Stimulated activated CD8-positive, alpha-beta memory T cell treated with anti-CD3 and anti-CD28 coated beads, Interleukin-4, amount 100 ng/mL, for 1 hour (primary cell): ENCODE results near the gene LMAN2L.

Experiments used
- DNase-seq, 2 donors: peaks; one replicate each; pipeline ENCODE4 v3.0.0-alpha.2; 2020; ENCODE audit warnings: low read depth in 2 of 2, low spot score in 1 of 2

The LMAN2L gene

GRCh38 chr2:96760036-96760985 is 20.4 kb upstream of the LMAN2L start, which contains the start of gene CNNM4:
Gene CNNM4, plus strand, starts transcription at chr2:96760902. Its CDS starts 98 bp downstream, at chr2:96761000.
- peak; percentile 80 to 83 for DNase-seq

DNA sequence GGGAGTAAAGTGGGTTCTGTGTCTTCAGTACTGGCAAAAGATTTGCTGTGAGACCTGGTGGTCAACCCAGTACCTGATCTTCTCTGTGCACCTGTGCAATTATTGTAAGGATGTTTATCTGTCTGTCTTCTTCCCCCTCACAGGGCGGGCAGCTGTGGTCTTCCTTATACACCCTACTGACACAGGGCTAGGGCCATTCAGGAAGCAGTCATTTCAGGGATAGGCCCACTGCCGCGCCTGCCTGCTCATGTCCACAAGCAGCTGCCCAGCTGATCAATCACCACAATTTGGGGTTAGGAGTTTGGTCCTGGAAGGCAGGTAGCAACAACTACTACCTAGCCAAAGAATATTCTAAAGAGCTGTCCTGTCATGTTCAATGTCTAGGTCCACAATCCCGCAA is 19.7 kb upstream of the LMAN2L start:
- DNase-seq = no peak

- no peak for DNase-seq
Measured at GRCh38 chr2:96758987-96759386, 19.1 kb upstream of the LMAN2L start.

- no peak for DNase-seq
Measured at GRCh38 chr2:96757477-96757860, 17.6 kb upstream of the LMAN2L start.

DNA sequence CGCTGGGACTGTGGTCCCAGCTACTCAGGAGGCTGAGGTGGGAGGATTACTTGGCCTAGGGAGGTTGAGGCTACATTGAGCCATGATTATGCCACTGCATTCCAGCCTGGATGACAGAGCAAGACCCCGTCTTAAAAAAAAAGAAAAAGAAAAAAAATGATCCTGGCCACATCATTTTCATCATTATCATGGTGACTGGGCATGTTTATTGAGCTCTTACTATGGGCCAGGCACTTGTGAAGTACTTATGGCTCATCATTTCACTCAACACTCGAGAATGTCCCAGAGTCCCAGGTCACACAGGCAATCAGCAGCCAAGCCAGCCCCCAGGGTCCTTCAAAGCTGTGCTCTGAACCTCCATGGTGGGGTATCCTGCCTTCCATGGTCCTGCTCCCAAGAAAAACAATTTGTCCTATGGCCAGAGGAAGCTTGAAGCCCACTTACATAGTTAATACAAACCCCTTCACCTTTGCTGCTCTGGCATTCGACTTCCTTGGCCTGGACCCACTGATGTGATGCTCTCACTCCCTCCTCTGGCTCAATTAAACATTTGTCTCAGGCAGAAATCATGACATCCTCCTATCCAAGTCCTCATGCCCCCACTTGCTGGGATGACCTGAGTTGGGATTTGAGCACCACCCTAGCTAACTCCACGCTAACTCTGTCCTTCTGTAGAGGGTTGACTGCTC is 17.1 kb upstream of the LMAN2L start:
- no peak for DNase-seq

DNA sequence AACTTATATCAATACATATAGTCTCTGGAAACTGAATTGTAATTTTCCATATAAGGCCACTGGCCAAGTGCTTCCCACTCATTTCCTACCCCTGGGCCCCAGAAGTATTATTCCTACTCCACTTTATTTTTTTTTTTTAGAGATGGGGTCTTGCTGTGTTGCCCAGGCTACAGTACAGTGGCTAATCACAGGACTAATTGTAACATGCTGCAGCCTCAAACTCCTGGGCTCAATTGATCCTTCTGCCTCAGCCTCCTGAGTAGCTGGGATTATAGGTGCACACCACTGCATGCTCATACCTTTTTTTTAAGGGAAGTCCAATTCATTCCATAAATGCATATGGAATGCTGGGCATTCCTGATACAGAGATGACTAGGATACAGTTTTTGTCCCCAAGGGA is 14.5 kb upstream of the LMAN2L start:
- no peak for DNase-seq

DNA sequence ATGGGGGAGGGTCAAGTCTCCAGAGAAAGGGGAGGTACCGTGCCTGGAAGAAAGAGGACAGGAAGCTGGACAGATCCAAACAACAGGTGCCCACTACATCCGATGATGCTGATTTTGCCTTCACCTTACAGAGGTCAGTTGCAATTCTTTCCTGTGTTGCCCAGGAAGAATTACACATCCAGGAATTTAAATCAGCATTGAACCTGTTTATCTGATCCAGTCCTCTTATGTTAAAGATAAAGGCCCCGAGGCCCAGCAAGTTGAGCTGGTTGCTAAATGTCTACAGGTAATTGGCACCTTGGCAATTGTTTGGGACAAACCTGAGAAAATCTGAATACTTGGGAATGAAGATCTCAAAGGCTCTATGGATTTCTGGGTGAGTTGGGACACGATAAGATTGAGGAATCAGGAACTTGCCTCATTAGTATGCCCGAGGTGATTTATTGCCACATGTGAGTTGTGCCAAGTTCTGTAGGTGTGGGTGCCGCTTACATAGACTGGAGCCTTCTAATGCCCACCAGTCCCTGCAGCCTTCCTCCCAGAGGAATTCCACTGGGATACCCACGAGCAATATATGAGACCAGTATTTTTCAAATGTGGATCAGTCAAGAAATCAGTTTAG is 13.9 kb upstream of the LMAN2L start:
- no peak for DNase-seq

DNA sequence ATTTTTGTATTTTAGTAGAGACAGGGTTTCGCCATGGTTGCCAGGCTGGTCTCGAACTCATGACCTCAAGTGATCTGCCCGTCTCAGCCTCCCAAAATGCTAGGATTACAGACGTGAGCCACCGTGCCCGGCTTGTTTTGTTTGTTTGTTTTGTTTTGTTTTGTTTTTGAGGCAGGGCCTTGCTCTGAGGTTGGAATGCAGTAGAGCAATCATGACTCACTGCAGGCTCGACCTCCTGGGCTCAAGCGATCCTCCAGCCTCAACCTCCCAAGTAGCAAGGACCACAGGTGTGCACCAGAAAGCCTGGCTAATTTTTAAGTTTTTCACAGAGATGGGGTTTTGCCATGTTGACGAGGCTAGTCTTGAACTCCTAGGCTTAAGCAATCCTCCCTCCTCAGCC is 11.9 kb upstream of the LMAN2L start:
- no peak for DNase-seq

GRCh38 chr2:96747061-96747617 is 7.3 kb upstream of the LMAN2L start:
- DNase-seq = no peak

GRCh38 chr2:96739076-96739632 is 710 bp downstream of the LMAN2L start:
- DNase-seq = no peak

DNA sequence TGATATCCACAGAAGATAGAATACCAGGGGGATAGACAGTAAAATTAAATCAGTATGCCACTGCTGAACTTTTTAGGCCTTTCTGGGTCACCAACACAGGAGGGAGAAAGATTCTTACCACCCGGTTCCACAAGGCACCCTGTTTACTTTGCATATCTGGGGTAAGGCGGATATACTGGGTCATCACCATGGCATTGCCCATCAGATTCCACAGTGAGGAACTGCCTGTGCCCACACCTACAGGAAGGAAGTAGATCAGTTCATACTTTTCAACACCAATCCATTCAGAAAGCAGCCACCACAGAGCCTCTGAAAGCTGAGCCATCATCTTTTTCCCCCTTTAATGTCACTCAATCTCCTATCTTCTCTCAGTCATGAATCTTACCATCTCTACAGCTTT is 2.0 kb downstream of the LMAN2L start:
- DNase-seq = no peak

GRCh38 chr2:96737251-96737650 is 2.6 kb downstream of the LMAN2L start:
- no peak for DNase-seq

DNA sequence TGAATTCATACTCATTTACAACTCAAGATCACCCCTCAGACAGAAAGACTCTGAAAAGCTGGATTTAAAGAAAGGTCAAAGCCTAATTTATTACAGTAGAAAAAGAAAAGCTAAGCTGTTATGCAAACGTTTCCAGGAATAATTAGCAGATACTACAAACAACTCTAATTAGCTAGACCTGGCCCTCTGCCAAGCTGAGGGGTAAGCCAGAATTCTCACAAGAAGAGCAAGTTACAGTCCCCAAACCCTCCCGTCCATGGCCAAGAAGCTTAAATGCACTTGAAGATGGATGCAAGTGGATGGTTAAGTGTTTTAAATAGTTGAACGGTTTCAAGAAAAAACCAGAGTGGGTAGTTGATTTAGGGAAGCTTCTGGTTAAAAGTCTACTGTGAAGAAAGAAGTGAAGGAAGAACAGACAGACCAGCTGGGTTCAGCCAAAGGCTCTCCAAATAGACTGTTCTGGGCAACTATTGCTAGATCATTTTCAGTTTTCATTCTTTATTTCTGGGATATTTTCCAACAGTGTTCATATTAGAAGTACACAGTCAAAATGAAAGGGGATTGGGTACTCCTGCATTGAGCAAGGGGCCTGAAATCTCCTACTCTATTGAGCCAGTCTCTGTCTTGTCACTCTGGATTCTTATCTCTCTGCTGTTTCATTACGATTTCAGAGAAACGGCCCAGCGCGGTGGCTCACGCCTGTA is 4.8 kb downstream of the LMAN2L start:
- DNase-seq = no peak

DNA sequence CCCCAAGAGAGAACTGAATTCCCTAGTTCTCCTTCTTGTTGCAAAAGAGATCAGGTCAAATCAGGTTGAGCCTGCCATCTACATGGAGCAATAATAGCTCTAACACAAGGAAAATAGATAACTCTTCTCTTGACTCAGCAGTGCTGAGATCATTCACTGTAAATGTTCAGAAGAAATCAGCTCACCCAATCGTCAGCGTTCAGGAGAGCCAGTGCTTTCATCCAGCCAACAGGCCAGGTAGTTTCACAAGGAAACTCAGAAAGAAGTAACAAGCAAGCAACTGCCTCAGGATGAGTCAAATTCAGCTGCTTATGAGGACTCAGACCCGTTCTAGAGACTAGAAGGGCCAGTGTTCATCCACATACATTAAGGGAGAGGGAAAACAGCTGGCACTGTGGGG is 5.9 kb downstream of the LMAN2L start:
- DNase-seq = no peak

DNA sequence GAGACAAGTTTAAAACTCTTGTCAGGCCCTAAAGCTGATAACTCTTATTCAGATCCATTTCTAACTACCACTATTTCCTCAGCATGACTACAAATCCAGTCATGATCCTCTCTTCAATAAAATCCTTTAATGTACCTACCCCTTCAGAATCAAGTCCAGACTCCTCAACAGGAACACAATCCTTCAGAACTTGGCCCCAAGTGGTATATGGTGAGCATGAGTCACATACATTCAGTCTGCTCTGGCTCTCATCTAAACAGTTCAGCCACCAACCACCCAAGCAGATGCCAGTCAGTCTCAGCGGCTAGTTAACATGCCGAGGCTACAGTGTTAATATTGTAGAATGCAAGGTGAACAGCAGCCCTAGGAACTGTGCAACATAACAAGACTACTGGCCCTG is 9.7 kb downstream of the LMAN2L start:
- DNase-seq = no peak

DNA sequence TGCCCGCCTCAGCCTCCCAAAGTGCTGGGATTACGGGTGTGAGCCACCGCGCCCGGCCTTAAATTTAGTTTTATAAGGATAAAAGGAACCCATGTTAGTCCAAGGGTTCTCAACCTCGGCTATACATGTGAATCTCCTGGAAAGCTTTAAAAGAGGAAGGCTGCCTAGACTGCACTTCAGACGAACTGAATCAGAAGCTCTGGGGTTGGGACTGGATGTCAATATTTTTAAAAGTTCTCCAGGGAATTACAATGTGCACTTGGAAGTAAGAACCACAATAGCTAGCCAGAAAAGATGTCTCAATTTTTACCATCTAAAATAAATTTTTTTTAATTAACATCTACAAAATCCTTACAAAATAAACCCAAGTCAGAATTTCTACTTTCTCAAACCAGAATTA is 10.1 kb downstream of the LMAN2L start:
- no peak for DNase-seq

GRCh38 chr2:96727431-96727830 is 12.4 kb downstream of the LMAN2L start:
- DNase-seq = no peak

DNA sequence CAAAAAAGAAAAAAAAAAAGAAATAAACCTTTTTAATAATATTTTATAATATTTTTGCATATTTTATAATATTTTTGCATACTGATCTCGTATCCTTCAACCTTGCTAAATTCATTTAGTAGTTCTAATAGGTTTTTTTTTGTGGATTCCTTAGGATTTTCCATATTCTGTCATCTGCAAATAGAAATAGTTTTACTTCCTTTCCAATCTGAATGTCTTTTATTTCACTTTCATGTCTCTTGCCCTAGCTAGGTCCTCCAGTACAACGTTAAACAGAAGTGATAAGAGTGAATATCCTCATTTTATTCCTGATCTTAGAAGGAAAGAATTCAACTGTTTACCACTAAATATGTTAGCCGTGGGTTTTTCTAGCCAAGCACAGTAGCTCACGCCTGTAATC is 13.7 kb downstream of the LMAN2L start:
- no peak for DNase-seq

DNA sequence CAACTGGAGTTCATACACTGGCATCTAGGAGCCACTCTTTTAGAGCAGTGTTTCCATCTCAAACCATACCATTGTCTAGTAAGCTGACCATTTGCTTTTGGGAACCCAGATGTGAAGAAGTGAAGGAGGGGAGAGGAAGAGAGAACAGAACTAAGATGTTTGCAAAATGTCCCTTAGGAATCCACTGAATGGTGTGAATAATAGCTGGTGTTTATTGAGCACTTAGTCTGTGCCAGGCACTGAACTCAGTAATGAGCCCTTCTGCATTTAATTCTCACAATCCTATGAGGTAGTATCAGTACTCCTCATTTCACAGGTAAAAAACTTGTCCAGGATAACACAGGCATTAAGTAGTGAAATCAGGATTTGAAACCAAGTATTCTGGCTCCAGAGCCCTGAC is 23.5 kb downstream of the LMAN2L start:
- DNase-seq = no peak

DNA sequence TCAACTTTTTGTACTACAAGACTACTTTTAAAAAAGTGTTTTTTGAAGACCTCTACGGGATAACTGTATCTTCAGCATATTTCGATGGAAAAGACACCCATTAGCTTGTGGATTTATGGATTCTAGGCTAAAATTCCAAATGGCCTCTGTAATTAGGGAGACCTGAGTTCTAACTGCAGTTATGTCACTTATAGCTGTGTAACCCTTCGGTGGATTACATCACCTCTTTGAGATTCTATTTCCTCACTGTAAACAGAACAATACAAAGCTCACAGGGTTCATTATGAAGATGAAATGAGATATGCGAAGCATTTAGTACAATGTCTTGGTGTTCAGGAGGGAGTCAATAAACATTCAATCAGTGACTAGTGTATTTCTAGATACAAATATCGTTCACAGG is 24.2 kb downstream of the LMAN2L start:
- DNase-seq = no peak

GRCh38 chr2:96710985-96711384 is 28.9 kb downstream of the LMAN2L start:
- DNase-seq = no peak
